Activated CD4-positive, alpha-beta T cell treated with anti-CD3 and anti-CD28 coated beads, Interleukin-10, Interleukin-2, amounts not matched to agents 100 ng/mL and 50 ng/mL, durations not matched to agents 16 hours and 8 hours (primary cell): ENCODE data around the gene PHC3.
A peak's percentile ranks its signal among the peaks of the same experiment; 100 is the strongest.
"Not testable (repeated sequence)": the region's sequence is repeated elsewhere in the genome, so short reads cannot be mapped to it uniquely, and the experiment has no call there.

Experiments used
- DNase-seq: peaks from one replicate; pipeline ENCODE4 v3.0.0-alpha.2; 2020

PHC3 gene

DNA sequence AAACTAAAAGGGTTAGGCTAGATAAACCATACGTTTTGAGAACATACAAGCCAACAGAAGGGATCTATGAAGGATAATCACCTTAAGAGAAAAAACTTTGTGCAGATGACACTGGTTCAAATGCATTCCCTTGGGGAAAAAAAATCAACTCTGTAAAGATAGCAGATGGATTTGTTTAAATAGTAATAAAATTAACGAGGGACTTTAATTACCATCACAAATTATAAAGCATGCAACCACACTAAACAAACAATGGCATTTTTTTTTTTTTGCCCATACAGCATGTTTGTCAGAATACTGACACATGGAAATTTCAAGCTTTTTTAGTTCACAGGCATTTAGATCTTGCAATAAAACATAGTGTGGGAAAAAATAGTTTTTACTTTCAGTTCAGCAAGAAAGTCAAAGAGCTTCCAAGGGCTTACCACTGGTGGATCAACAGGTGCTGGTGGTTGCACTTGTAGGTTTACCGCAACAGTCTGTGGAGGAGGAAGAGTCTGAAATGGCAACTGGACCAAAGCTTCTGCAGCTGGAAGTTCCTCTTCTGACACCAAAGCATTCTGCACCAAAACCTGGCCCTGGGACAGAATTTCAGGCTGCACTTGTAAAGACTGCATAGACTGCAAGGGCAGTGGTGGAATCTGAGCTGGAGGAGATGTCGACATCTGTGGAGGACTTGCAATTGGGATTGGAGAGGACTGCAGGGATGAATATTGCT is 53.1 kb downstream of the PHC3 start:
- peak; percentile 29 for DNase-seq

GRCh38 chr3:170117134-170117533 is 64.4 kb downstream of the PHC3 start:
- no peak for DNase-seq

DNA sequence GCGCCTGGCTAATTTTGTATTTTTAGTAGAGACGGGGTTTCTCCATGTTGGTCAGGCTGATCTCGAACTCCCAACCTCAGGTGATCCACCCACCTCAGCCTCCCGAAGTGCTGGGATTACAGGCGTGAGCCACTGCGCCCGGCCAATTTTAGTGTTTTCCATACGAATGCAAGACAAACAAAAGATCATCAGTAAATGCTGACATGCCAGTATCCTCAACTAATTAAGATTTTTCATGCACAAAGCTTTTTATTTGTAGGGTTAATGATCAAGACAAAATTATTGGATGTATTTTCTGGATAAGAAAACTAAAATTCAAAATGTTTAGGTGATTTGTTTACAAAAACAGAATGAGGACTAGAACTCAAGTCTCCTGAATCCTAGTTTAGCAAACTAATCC is 67.4 kb downstream of the PHC3 start:
- DNase-seq, result not testable (repeated sequence)

- no peak for DNase-seq
These were observed 70.3 kb downstream of the PHC3 start for GRCh38 chr3:170111147-170111771.

DNA sequence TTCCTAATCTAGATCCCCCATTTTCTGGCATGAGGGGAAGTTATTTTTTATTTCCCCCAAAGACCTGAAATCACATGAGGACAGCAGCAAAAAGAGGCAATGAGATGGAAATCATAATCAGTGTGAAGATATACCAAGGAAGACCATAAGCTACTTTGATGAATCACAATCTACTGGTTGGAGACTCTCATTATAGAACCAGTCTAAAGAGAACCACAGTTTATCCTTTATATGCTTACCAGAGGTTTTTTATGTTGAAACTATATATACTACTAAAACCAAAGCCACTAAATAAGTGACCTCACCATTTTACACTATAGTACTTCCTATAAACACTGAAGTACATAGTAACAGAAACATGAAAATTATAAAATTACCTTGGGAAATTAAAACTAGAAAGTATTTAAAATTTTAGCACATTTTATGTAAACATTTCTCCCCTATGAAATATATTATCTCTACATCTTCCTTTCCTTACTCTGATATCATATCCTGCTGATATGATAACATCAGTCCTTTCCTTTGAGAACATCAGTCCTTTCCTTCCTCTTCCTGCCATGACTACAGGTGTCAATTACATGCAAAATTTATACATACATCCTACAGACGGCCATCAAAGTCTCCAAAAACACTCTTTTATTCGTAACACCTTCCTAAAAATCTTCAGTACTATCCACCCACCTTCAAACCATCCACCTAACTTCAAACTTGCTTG is 71.8 kb downstream of the PHC3 start:
- no peak for DNase-seq

DNA sequence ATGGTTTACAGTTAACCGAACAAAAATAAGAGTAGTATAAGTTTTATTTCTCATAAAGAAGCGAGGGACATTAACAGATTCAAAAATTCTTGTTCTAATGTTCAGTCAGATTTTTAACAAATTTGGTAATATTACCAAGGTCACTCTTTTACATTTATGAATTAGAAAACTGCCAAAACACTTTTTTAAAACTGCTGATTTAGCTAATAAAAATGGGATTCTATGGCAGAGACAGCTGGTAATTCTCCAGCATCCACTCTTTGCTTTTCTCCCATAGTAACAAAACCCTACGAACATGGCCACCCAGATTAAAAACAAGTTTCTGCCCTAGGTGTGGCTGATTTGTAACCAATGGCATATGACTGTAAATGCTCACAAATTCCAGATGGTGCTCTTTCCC is 72.6 kb downstream of the PHC3 start:
- no peak for DNase-seq

GRCh38 chr3:170107941-170108340 is 73.6 kb downstream of the PHC3 start:
- DNase-seq, result no peak

DNA sequence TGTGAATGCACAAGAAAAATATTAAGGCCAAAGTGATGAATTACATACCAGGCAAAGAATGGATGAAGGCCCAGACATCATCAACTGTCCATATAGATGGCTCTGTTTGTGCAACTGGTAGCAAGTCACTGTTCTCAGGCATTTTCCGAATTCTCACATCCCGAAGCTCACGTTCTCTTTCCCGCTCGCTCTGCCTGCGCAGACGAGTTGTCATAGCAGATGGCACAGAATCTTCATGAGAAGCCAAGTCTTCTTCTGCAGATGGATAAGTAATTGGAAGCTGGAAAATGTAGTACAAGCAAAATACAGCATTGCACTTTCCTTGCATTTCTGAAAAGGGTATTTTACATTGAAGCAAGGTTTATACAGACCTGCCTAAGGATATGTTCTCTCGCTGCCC is 79.1 kb downstream of the PHC3 start:
- DNase-seq, result no peak

DNA sequence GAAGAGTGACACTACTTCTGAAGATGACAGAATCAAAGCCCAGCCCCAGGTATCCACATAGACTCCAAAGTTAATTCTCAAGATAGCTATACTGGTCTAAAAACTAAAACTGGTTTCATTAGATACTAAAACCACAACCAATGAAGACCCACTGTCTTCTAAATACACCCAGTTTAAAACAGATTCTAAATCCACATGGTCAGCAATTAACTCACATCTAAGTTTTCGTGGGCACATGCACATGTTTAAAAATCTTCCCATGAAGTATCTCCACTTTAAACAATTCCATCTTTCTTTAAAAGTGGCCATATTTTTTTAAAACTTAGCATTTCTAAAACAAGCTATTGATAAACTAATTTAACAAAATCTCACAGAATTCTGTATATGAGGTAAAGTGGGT is 80.6 kb downstream of the PHC3 start:
- DNase-seq, result no peak

GRCh38 chr3:170098753-170099152 is 82.8 kb downstream of the PHC3 start:
- peak; percentile 20 for DNase-seq

- no peak for DNase-seq
These were observed 85.2 kb downstream of the PHC3 start for GRCh38 chr3:170096342-170096741.

GRCh38 chr3:170095771-170096170 is 85.8 kb downstream of the PHC3 start:
- no peak for DNase-seq

- no peak for DNase-seq
These were observed 88.6 kb downstream of the PHC3 start for GRCh38 chr3:170092907-170093306.

- DNase-seq, result peak; percentile 11
These were observed 90.9 kb downstream of the PHC3 start for GRCh38 chr3:170090601-170090981.

DNA sequence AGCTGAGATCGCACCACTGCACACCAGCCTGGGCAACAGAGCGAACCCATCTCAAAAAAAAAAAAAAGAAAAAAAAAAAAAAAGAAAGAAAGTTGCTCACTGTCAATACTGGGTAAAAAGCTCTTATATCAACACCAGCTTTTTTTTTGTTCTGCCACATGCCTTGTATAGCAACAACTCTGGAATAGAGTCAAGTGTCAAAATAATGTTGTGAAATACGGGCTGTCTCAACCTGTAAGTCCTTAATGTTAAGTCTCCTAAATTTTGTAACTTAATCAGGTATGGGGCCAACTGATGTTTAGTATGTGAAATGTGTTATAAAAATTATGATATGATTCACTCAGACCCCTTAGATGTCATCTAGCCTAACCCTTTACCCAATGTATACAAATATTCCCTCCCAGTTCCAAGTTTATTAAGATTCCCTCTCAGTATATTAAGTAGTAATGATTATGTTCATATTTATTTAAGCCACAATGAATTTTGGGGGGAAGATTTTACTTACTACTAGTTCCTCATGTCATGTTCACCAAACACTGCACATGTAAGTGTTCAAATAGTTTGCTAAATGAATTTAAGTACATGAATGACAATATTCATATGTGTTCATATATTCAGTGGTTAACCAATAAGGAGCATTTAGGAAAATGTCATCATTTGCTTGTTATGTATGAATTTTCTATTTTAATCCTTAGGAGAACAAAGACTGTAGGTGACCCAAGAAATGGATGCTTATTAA is 91.5 kb downstream of the PHC3 start:
- no peak for DNase-seq

- no peak for DNase-seq
These were observed 96.1 kb downstream of the PHC3 start for GRCh38 chr3:170085396-170085795.

DNA sequence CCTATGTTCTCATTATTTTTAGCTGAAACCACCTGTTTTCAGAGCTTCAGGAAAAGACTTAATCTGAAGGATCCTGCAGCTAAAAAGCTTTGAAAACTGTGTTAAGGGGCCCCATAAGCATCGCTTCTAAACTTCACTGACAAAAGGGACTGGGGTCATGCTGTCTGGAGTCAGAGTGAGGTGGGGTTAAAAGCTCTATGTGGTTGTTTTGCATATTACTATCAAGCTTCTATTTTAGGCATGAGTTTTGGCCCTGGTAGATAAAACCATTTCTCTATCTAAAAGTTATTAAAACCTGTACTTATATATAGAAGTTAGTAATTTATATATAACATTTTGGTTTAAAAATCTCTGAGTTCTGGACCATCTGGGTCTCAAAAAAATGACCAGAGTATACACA is 98.2 kb downstream of the PHC3 start:
- no peak for DNase-seq

DNA sequence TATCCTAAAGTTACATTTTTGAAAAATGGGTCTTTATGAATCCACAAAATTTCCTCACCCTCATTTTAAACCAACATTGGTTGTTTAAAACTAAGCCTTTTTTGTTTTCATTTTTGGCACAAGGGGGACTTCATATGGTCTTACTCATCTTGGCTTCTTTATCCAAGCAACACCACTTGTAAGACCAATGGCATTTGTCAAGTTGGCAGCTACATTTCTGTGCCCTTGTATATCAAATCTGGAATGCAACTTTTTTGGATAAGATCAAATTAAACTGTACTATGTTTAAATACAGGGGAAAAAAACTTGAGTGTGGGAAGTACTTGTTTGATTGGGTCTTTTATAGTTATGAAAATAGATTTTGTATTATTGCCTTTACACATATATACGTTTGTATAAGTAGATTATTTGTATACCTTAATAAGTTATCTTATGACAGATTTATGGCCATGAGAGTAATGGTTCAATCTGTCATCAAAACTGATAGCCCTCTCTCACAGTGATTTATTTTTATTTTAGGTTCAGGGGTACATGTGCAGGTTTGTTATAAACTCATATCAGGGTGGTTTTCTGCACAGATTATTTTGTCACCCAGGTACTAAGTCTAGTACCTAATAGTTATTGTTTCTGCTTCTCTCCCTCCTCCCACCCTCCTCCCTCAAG is 100.3 kb downstream of the PHC3 start:
- DNase-seq, result no peak

DNA sequence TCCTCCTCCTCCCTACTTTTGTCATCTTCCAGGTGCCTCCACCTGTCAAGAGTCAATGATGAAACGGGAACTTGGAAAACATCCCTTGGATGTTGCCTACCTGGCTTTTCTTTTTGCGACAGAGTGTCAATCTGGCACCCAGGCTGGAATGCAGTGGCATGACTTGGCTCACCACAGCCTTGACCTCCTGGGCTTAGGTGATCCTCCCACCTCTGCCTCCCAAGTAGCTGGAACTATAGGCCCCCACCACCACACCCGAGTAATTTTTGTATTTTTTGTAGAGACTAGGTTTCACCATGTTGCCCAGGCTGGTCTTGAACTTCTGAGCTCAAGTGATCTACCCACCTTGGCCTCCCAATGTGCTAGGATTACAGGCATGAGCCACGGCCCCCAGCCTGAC is 100.9 kb downstream of the PHC3 start:
- DNase-seq, result no peak

DNA sequence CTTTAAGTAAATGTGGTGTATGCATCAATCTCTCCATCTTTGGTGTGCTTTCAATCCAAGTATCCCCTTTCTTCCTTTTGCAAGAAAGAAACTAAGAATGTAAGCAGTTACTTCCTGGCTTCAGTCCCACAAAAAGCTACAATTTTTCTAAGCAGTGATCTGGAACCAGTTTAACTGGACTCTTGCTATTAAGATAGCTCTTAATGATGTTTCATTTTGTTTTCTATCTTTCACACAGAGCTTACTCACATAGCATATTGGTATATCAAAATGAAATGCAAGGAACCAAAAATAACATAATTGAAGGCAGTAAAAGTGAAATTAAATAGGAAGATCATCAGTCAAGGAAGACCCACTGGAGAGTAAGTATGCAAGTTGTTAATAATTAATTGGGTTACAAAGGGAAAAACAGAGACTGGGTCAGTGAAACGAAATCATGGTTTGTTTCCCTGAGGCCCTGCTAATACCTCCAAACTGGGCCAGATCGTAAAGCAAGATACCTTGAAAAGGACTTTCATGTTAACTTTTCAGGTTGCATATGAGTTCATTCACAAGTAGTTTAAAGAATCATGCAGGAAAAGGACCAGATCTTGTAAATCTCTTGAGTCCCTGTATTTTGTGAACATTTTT is 101.9 kb downstream of the PHC3 start:
- no peak for DNase-seq

DNA sequence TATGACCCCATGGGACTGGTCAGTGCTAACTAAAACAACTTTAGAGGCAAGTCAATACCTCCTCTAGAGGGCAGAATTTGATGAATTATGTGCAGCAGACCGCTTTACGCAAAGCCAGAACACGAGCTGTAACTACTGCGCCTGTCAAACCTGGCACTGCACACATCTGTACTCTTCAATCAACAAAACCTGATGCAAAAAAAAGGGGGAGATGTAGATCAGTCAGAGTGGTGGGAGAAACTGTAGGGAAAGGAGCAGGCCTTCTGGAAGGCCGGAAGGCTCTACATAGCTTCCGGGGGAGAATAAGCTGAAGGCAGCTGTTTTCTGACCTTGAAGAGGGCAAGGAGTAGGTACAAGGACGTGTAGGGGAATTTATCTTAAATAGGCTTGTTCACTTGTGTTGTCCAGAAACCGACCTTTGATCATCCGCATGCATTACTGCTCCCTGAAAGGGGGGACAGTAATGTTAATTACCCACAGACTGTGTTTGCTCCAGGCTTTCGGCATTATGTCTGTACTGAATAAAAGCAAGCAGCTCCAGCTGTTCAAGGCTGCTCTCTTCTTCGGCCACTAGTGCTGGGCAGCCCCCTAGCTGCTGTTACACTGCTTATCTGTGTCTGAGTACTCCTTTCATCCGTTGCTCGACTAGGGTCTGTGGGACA is 102.8 kb downstream of the PHC3 start:
- no peak for DNase-seq

DNA sequence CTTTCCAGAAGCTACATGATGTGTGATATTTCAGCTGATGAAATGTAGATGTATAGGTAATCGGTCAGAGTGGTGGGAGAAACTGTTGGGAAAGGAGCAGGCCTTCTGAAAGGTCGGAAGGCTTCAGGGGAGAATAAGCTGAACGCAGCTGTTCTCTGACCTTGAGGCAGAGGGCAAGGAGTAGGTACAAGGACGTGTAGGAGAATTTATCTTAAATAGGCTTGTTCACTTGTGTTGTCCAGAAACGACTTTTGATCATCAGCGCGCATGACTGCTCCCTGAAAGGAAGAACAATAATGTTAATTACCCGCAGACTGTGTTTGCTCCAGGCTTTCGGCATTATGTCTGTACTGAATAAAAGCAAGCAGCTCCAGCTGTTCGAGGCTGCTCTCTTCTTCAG is 104.2 kb downstream of the PHC3 start:
- no peak for DNase-seq
